GM12874 (cell line): ENCODE measurements around the gene CPNE5.

Experiments used
- TF ChIP-seq, protein P1 (sequence below): IDR thresholded peaks from 2 replicates; pipeline ENCODE4 v1.5.1; 2011; ENCODE audit warnings: low read depth, mild to moderate bottlenecking, control low read depth, low read length, moderate library complexity; ENCODE audit not compliant: insufficient read depth

Gene CPNE5

GRCh38 chr6:36755435-36756348, 83.6 kb downstream of the CPNE5 start:
- TF ChIP-seq, protein P1, sequence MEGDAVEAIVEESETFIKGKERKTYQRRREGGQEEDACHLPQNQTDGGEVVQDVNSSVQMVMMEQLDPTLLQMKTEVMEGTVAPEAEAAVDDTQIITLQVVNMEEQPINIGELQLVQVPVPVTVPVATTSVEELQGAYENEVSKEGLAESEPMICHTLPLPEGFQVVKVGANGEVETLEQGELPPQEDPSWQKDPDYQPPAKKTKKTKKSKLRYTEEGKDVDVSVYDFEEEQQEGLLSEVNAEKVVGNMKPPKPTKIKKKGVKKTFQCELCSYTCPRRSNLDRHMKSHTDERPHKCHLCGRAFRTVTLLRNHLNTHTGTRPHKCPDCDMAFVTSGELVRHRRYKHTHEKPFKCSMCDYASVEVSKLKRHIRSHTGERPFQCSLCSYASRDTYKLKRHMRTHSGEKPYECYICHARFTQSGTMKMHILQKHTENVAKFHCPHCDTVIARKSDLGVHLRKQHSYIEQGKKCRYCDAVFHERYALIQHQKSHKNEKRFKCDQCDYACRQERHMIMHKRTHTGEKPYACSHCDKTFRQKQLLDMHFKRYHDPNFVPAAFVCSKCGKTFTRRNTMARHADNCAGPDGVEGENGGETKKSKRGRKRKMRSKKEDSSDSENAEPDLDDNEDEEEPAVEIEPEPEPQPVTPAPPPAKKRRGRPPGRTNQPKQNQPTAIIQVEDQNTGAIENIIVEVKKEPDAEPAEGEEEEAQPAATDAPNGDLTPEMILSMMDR, result no peak

DNA sequence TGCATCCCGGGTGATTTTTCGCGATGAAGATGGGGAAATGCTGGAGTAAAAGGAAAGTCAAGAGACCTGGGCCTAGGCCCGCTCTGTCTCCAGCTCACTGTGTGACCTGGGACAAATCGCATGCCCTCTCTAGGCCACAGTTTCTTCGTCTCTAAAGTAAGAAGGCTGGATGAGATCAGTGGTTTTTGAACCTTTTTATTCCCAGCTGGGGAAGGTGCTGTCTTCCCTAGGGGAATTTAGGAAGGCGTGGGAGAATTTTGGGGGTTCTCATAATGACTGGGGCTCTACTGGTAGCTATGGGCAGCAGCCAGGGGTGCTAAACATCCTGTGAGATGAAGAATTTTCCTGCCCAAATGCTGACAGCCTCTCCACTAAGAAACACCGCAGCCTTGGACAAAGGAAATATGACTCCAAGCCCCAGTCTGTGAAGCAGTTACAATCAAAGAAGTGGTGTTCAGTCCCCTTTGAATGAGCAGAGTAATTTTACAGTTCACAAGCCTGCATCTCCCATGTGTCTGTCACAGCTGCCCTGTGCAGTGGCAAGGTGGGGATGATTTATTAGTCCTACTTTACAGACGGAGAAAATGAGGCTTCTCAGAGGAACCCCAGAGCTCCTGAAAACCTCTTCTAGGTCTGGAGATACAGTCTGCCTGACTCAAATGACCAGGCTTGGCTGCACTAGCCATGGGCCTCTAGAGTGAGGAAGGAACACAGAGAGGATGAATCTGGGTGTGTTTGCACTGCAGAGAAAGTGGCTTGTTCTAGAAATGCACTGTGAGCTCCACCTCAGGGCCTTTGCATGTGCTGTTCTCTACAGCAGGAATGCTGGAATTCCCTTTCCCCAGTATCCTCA, 84.4 kb downstream of the CPNE5 start:
- TF ChIP-seq, protein P1, result no peak

GRCh38 chr6:36753671-36754405, 85.4 kb downstream of the CPNE5 start:
- TF ChIP-seq, protein P1, result no peak

DNA sequence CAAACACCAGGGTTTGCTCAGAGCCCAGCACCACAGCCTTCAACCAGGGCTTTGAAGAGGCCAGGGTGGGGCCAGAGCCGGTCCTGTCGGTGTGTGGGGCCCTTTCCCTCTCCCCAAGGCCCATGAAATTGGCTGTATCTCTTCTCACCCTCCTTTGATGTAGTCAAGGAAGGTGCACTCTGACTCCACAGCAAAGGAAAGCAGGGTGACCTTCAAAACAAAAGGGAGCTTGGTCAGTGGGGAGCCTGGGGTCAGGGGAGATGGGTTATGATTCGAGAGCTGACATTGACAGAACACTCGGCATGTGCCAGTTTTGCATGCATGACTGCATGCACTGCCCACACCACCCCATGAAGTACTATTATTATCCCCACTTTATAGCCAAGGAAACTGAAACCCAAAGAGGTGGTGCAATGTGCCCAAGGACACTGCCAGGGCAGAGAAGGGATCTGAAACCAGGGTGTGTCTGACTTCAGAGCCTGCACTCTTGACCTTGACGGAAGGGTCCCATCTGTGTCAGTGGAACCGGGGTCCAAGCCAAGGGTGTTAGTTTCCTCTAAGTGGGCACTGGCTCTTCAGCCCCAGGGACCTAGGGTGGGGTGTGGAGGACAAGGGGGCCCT, 86.2 kb downstream of the CPNE5 start:
- TF ChIP-seq, protein P1, result no peak

DNA sequence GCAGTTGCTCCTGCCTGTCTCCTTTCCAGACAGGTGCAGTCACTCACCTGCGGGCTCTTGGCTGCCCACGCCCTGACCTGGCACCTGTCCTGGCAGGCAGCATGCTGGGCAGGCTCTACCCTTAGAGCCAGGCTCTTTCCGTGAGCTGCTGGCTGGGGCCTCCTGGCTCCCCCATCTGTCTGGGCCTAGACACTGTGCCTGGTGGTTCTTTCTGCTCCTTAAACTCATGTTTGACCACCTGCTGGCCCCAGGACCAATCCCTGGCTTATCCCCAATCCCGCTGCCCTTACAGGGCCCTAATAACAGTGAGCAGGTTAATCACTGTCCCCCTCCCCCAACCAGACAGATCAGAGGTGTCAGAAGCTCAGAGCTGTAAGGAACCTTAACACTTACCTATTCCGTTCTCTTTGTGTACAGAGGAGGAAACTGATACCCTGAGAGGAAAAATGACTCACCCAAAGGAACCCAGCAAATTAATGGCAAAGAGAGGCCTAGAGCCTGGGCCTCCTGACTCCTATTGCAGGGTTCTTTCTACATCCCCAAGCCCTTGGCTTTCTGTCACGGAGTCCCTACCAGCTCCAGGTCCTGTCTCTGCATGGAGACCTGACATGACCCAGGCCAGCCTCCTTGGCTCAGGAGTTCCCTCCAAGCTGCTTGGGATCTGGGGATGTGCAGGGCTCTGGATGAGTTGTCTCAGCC, 86.9 kb downstream of the CPNE5 start:
- TF ChIP-seq, protein P1, result no peak

- TF ChIP-seq, protein P1, result no peak
Measured at GRCh38 chr6:36751833-36752186, 87.4 kb downstream of the CPNE5 start.
